Measurements from ENCODE around the gene OR56A5.
"Not testable (repeated sequence)": the region's sequence is repeated elsewhere in the genome, so short reads cannot be mapped to it uniquely, and the experiment has no call there.

The OR56A5 gene

DNA sequence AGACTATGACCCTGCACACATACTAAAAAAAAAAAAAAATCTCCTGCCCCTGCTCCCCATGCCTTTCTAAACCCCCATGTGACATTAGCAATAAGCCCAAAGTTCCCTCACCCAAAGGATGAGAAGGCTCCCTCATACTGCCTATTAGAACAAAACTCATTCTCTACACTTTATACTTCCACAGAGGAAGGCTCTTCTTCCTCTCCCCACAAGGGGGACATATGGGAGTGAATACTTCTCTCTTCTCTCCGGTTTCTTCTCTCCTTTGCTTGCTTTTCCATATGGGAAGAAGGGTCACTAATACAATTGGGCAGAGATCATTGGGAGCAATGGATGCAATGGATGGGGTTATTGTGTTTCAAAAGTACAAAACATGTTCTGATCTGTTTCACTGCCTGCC is 15.1 kb upstream of the OR56A5 start:
- no peak overlapping the region for H3K27ac ChIP-seq (ENCODE audit: low read length)
- H3K36me3 ChIP-seq (ENCODE audit: control insufficient read depth in 1 of 2, insufficient read depth in 2 of 2, low read length in 2 of 2), result no peaks in the 10 kb centered on the region
- H3K27me3 ChIP-seq (ENCODE audit: low read depth, low read length), result no peaks in the 10 kb centered on the region
- no peaks in the 10 kb centered on the region for H3K9me3 ChIP-seq (ENCODE audit: control insufficient read depth in 1 of 2, low read length in 2 of 2)
- no peak overlapping the region for H3K4me3 ChIP-seq (ENCODE audit: low read depth in 1 of 2, low read length in 2 of 2)
- no peaks in the 10 kb centered on the region for H3K4me1 ChIP-seq (ENCODE audit: control insufficient read depth in 1 of 2, insufficient read depth in 2 of 2, low read length in 2 of 2)

DNA sequence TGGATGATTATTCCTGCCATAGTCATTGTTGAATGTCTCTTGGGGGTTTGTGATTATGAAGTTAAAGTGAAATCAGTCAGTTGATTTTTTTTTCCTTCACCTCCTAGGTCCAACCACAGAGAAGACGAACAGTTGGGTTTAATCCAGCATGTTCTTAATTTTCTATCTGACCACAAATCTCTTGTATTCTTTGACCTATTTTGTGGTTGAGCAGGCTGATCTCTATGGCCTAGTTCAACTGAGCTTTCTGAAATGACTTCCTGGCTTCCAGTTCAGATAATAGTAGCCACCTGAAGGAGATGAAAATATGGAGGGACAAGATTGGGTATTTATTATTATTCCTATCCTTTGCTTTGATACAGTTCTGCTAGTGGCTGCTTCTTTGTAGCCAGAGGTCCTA is 5.2 kb upstream of the OR56A5 start:
- Histone ChIP-seq H3K27me3 (ENCODE audit: low read depth, low read length) (no peaks in the 10 kb centered on the region), H3K27ac (ENCODE audit: low read length) (no peak overlapping the region), H3K4me3 (ENCODE audit: low read depth in 1 of 2, low read length in 2 of 2) (no peak overlapping the region), H3K9me3 (ENCODE audit: control insufficient read depth in 1 of 2, low read length in 2 of 2) (no peaks in the 10 kb centered on the region), H3K36me3 (ENCODE audit: control insufficient read depth in 1 of 2, insufficient read depth in 2 of 2, low read length in 2 of 2) (no peaks in the 10 kb centered on the region), H3K4me1 (ENCODE audit: control insufficient read depth in 1 of 2, insufficient read depth in 2 of 2, low read length in 2 of 2) (no peaks in the 10 kb centered on the region)

DNA sequence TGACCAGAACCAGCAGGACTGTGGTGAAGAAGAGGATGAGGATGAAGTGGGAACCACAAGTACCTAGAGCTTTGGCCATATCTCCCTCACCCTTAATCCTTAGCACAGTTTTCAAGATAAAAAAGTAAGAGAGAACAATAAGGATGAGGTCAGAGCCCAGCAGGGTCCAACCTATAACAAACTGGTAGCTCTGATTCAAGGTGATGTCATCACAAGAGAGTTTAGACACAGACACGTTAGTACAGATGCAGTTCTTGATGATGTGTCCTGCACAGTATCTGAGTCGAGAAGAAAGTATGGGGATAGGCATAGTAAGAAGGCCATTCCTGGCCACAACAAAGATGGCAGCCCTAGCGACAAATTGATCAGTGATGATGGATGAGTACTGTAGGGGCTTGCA is 586 bp downstream of the OR56A5 start:
- no peaks in the 10 kb centered on the region for H3K36me3 ChIP-seq (ENCODE audit: control insufficient read depth in 1 of 2, insufficient read depth in 2 of 2, low read length in 2 of 2)
- no peak overlapping the region for H3K4me3 ChIP-seq (ENCODE audit: low read depth in 1 of 2, low read length in 2 of 2)
- H3K27ac ChIP-seq (ENCODE audit: low read length), result no peak overlapping the region
- H3K27me3 ChIP-seq (ENCODE audit: low read depth, low read length), result no peaks in the 10 kb centered on the region
- peaks cover 7 to 11% of the 10 kb centered on the region in 2 donors for H3K9me3 ChIP-seq (ENCODE audit: control insufficient read depth in 1 of 2, low read length in 2 of 2)
- H3K4me1 ChIP-seq (ENCODE audit: control insufficient read depth in 1 of 2, insufficient read depth in 2 of 2, low read length in 2 of 2), result no peaks in the 10 kb centered on the region

DNA sequence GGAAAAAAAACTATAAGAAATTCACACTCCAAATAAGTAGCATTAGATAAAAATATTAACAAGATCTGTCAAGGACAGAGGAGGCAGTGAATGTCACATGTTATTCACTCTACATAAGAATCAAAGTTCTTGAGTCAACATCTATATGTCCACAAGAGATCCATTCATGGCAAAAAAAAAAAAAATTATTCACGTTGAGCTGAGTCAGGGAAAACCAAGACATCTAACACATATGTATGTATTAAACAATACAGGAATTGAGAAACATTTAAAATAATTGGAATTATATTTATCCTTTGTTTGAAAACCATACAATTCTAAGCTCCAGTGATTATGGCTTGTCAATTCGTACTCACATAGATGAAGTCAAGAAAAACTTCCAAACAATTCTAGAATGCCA is 1.3 kb downstream of the OR56A5 start:
- H3K4me1 ChIP-seq (ENCODE audit: control insufficient read depth in 1 of 2, insufficient read depth in 2 of 2, low read length in 2 of 2), result no peaks in the 10 kb centered on the region
- H3K36me3 ChIP-seq (ENCODE audit: control insufficient read depth in 1 of 2, insufficient read depth in 2 of 2, low read length in 2 of 2), result no peaks in the 10 kb centered on the region
- H3K27me3 ChIP-seq (ENCODE audit: low read depth, low read length), result no peaks in the 10 kb centered on the region
- H3K4me3 ChIP-seq (ENCODE audit: low read depth in 1 of 2, low read length in 2 of 2), result no peak overlapping the region
- peaks cover 7 to 11% of the 10 kb centered on the region in 2 donors for H3K9me3 ChIP-seq (ENCODE audit: control insufficient read depth in 1 of 2, low read length in 2 of 2)
- H3K27ac ChIP-seq (ENCODE audit: low read length), result no peak overlapping the region

DNA sequence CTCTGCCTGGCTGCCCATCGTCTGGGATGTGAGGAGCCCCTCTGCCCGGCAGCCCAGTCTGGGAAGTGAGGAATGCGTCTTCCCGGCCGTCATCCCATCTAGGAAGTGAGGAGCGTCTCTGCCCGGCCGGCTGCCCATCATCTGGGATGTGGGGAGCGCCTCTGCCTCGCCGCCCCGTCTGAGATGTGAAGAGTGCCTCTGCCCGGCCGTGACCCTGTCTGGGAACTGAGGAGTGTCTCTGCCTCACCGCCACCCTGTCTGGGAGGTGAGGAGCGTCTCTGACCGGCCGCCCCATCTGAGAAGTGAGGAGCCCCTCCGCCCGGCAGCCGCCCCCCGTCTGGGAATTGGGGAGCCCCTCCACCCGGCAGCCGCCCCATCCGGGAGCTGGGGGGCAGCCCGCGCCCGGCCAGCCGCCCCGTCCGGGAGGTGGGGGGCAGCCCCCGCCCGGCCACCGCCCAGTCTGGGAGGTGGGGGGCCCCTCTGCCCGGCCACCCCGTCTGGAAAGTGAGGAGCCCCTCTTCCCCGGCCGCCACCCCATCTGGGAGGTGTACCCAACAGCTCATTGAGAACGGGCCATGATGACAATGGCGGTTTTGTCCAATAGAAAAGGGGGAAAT is 7.5 kb downstream of the OR56A5 start:
- H3K4me3 ChIP-seq (ENCODE audit: low read depth in 1 of 2, low read length in 2 of 2); H3K36me3 ChIP-seq (ENCODE audit: control insufficient read depth in 1 of 2, insufficient read depth in 2 of 2, low read length in 2 of 2); H3K27me3 ChIP-seq (ENCODE audit: low read depth, low read length); H3K27ac ChIP-seq (ENCODE audit: low read length); H3K4me1 ChIP-seq (ENCODE audit: control insufficient read depth in 1 of 2, insufficient read depth in 2 of 2, low read length in 2 of 2): not testable (repeated sequence)
- peaks cover 7 to 11% of the 10 kb centered on the region in 2 donors for H3K9me3 ChIP-seq (ENCODE audit: control insufficient read depth in 1 of 2, low read length in 2 of 2)

DNA sequence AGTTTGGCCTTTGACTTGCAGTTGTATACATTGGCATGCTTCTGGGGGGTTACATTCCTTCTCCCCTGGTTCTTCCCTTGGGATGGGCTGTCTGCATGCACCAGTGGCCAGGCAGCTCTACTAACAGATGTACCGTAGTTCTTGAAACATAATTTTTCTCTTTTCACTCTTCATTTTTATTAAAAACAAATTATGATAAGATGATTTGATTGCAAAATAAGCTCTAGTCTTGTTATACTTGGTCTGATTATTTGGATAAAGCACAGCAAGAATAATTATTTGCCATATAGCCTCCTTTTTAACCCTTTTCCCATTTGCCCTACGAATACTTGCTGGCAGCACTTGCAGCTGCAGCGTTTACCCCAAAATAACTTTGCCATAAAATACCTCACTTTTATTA is 12.7 kb downstream of the OR56A5 start:
- H3K4me1 ChIP-seq (ENCODE audit: control insufficient read depth in 1 of 2, insufficient read depth in 2 of 2, low read length in 2 of 2), result no peaks in the 10 kb centered on the region

DNA sequence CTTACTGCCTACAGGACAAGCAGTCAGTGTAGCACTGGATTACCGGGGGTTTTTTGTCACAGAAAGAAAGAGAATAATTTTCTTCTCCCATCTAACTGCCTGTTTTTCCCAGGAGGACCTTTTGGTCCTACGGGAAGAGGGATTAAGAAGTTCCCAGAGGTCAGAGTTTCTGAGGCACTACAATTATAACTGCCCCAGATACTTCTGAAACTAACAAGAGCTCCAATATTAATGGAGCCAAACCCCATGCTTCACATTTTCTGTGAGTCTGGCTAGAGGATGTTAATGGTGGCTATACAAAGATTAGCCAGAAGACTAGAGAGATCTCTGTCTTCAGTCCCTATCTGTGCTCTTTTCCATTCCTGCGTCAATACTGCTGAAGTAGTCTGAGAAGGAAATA is 26.3 kb downstream of the OR56A5 start, which contains the start of gene OR56A3:
TSS of gene OR56A3 (plus strand) at position 301 of the 400 bp plus-strand sequence. CDS start 5,096 bp downstream, outside the sequence.
- H3K27ac ChIP-seq (ENCODE audit: low read length), result no peak within 1 kb of the TSS
- H3K27me3 ChIP-seq (ENCODE audit: low read depth, low read length), result no peaks in the 10 kb centered on the region
- H3K4me3 ChIP-seq (ENCODE audit: low read depth in 1 of 2, low read length in 2 of 2), result no peak within 1 kb of the TSS
- no peaks in the 10 kb centered on the region for H3K36me3 ChIP-seq (ENCODE audit: control insufficient read depth in 1 of 2, insufficient read depth in 2 of 2, low read length in 2 of 2)
- H3K9me3 ChIP-seq (ENCODE audit: control insufficient read depth in 1 of 2, low read length in 2 of 2), result peaks cover 0 to 5% of the 10 kb centered on the region in 2 donors
- no peaks in the 10 kb centered on the region for H3K4me1 ChIP-seq (ENCODE audit: control insufficient read depth in 1 of 2, insufficient read depth in 2 of 2, low read length in 2 of 2)

More for the DNA sequence above, 12.7 kb downstream of the OR56A5 start:
- Histone ChIP-seq H3K4me3 (ENCODE audit: low read depth in 1 of 2, low read length in 2 of 2) (no peak overlapping the region), H3K36me3 (ENCODE audit: control insufficient read depth in 1 of 2, insufficient read depth in 2 of 2, low read length in 2 of 2) (no peaks in the 10 kb centered on the region), H3K27ac (ENCODE audit: low read length) (no peak overlapping the region), H3K27me3 (ENCODE audit: low read depth, low read length) (no peaks in the 10 kb centered on the region), H3K9me3 (ENCODE audit: control insufficient read depth in 1 of 2, low read length in 2 of 2) (no peaks in the 10 kb centered on the region)

DNA sequence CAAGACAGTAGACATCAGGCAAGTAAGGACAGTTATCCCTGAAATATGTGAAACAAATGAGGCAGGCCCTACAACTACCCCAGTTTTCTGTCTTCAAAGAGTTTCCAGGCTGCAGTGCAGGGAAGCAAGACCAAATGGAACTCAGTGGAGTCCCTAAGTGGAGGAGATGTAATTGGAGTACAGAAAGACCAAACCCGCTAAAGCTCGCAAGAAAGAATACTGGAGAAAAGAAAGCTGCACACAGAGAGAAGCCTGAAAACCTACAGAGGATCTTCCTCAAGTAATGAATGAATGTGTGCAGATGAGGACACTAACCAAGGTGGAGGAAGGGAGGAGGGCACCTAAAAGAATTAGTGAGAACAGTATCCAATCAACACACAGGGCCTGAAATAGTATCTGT is 27.5 kb downstream of the OR56A5 start:
- H3K4me1 ChIP-seq (ENCODE audit: control insufficient read depth in 1 of 2, insufficient read depth in 2 of 2, low read length in 2 of 2), result no peaks in the 10 kb centered on the region
- H3K4me3 ChIP-seq (ENCODE audit: low read depth in 1 of 2, low read length in 2 of 2), result no peak overlapping the region
- H3K27me3 ChIP-seq (ENCODE audit: low read depth, low read length), result no peaks in the 10 kb centered on the region
- no peak overlapping the region for H3K27ac ChIP-seq (ENCODE audit: low read length)
- no peaks in the 10 kb centered on the region for H3K36me3 ChIP-seq (ENCODE audit: control insufficient read depth in 1 of 2, insufficient read depth in 2 of 2, low read length in 2 of 2)
- peaks cover 0 to 5% of the 10 kb centered on the region in 2 donors for H3K9me3 ChIP-seq (ENCODE audit: control insufficient read depth in 1 of 2, low read length in 2 of 2)

DNA sequence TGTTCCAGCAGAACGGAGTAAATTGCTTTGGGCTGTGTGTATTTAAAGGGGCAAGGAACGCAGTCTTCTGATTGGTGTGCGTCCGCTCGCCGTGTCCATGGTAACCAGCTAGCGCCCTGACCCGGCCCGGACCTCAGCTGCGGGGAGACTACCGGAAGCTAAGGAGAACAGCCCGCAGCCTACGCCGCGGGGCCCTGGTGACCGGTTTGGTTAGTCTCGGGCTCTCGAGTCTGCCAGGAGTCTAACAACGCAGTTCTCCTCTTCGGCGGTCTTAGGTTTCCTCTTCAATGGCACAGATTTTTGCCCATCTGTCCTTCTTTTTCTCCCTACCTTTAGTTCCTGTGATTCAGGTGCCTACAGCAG is 29.7 kb downstream of the OR56A5 start:
- Histone ChIP-seq H3K27me3 (ENCODE audit: low read depth, low read length) (no peaks in the 10 kb centered on the region), H3K27ac (ENCODE audit: low read length) (no peak overlapping the region), H3K9me3 (ENCODE audit: control insufficient read depth in 1 of 2, low read length in 2 of 2) (peaks cover 0 to 5% of the 10 kb centered on the region in 2 donors), H3K4me3 (ENCODE audit: low read depth in 1 of 2, low read length in 2 of 2) (no peak overlapping the region), H3K36me3 (ENCODE audit: control insufficient read depth in 1 of 2, insufficient read depth in 2 of 2, low read length in 2 of 2) (no peaks in the 10 kb centered on the region), H3K4me1 (ENCODE audit: control insufficient read depth in 1 of 2, insufficient read depth in 2 of 2, low read length in 2 of 2) (no peaks in the 10 kb centered on the region)

DNA sequence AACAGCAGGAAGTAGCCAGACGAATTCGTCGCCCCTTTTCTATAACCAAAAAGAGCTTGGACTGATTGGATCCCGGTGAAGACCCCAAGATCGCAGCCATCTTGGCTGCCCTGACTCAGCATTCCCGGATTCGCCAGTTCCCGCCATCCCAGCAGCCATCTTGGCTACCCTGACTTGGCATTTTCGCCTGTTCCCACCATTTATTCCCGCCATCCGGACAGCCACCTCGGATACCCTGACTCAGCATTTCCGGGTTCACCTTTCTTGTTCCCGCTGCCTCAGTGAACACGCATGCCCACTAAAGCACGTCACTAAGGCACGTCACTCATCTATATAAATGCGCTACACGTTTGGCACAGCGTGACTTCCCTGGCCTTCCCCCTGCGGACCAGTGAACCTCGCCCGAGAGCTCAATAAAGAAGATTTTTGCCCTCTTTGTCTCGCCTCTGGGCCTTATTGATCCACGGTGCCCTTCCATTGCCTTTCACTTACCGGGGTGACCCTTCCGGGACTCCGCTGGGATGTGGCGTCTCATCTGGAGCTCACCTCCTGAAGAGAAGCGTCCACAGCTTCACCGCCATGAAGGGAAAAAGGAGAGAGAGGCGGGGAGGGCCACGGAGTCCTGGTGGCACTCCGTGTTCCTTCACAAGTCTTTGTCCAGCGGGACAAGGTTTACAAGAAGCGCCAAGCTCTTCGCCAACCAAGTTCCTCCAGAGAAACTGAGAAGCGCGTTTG is 30.3 kb downstream of the OR56A5 start:
- Histone ChIP-seq H3K4me3 (ENCODE audit: low read depth in 1 of 2, low read length in 2 of 2) (no peak overlapping the region), H3K4me1 (ENCODE audit: control insufficient read depth in 1 of 2, insufficient read depth in 2 of 2, low read length in 2 of 2) (no peaks in the 10 kb centered on the region), H3K27me3 (ENCODE audit: low read depth, low read length) (no peaks in the 10 kb centered on the region), H3K9me3 (ENCODE audit: control insufficient read depth in 1 of 2, low read length in 2 of 2) (peaks cover 0 to 5% of the 10 kb centered on the region in 2 donors), H3K36me3 (ENCODE audit: control insufficient read depth in 1 of 2, insufficient read depth in 2 of 2, low read length in 2 of 2) (no peaks in the 10 kb centered on the region), H3K27ac (ENCODE audit: low read length) (no peak overlapping the region)

DNA sequence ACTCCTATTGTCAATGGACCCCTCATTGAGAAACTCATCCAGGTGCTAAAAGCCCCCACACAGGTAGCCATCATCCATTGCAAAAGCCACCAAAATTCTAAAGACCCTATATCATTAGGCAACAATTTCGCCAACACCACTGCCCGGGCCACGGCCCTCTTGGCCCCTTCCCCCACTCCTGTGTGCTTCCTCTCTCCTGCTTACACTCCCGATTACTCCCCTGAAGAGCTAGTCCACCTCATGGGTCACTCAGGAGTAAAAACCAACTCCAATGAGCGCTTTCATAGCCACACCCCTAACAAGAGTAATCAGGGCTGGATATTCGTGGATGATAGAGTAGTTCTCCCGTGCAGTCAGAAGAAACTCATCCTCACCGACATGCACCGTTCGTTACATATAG is 35.2 kb downstream of the OR56A5 start:
- Histone ChIP-seq H3K27me3 (ENCODE audit: low read depth, low read length) (no peaks in the 10 kb centered on the region), H3K9me3 (ENCODE audit: control insufficient read depth in 1 of 2, low read length in 2 of 2) (peaks cover 0 to 15% of the 10 kb centered on the region in 2 donors), H3K4me1 (ENCODE audit: control insufficient read depth in 1 of 2, insufficient read depth in 2 of 2, low read length in 2 of 2) (no peaks in the 10 kb centered on the region), H3K36me3 (ENCODE audit: control insufficient read depth in 1 of 2, insufficient read depth in 2 of 2, low read length in 2 of 2) (no peaks in the 10 kb centered on the region), H3K27ac (ENCODE audit: low read length) (no peak overlapping the region), H3K4me3 (ENCODE audit: low read depth in 1 of 2, low read length in 2 of 2) (no peak overlapping the region)

DNA sequence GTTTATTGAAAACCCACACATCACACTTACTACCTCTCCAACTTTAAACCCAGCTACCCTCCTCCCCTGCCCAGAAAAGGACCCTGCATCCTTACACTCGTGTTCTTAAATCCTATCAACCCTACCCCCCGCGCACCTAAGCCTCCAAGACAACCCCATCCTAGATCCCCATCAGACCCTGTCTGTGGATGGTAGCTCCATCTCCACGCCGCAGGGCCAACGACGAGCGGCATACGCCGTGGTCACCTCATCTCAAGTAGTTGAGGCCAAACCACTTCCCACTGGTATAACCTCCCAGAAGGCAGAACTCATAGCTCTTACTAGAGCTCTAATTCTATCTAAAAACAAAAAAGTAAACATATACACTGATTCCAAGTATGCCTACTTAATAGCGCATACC is 35.6 kb downstream of the OR56A5 start:
- Histone ChIP-seq H3K27ac (ENCODE audit: low read length) (no peak overlapping the region), H3K27me3 (ENCODE audit: low read depth, low read length) (no peaks in the 10 kb centered on the region), H3K36me3 (ENCODE audit: control insufficient read depth in 1 of 2, insufficient read depth in 2 of 2, low read length in 2 of 2) (no peaks in the 10 kb centered on the region), H3K4me3 (ENCODE audit: low read depth in 1 of 2, low read length in 2 of 2) (no peak overlapping the region), H3K4me1 (ENCODE audit: control insufficient read depth in 1 of 2, insufficient read depth in 2 of 2, low read length in 2 of 2) (no peaks in the 10 kb centered on the region), H3K9me3 (ENCODE audit: control insufficient read depth in 1 of 2, low read length in 2 of 2) (peaks cover 0 to 13% of the 10 kb centered on the region in 2 donors)

All from muscle layer of duodenum (tissue), 2 donors.